K562 (cell line): Measurements from ENCODE around the gene SELENOF. TPM values are rescaled to one million over a fixed set of nuclear protein-coding genes. Genes with fewer than 3 reads are reported as not detected.

ENCODE experiments used
- ATAC-seq: fragments of 200-7000 bp; cut with Tn5 transposase; 3 replicates; pipeline ENCODE4 v1.9.1; 2020; ENCODE audit warnings: moderate library complexity
- BruUV-seq: library from RNA; stranded (reverse); fragments of 400-500 nt; replicated peaks from 2 replicates; lab custom pipeline; 2021; lab: Mats Ljungman, UMichigan
- CTCF ChIA-PET: fragments of 300-600 bp; formaldehyde crosslinking; extraction: SDS; loops from one replicate; lab custom pipeline; 2021; ENCODE audit warnings: low intra/inter-chr PET ratio; lab: Yijun Ruan, JAX
- POLR2A ChIA-PET: fragments of 300-600, 350-650 bp; sonication (Branson Sonifier 250); formaldehyde crosslinking; extraction: SDS; loops from one replicate; lab custom pipeline; 2021; ENCODE audit warnings: antibody characterized with exemption, inconsistent platforms; lab: Yijun Ruan, JAX
- DNase-seq, 4 experiments: peaks; one replicate each; pipeline versions ENCODE4 v3.0.0 to v3.0.0-alpha.2; 2011 to 2018; ENCODE audit warnings: low spot score in 3 of 4, mixed read lengths in 3 of 4; ENCODE audit errors: extremely low read depth in 1 of 4
- FAIRE-seq: peaks from 2 replicates; lab custom pipeline; 2011; peaks lifted over from hg19 to GRCh38; lab: Jason Lieb, UNC
- H2AFZ ChIP-seq: 2 replicates; pipeline ENCODE4 v1.6.0; 2011; ENCODE audit warnings: low read depth, low read length, control low read depth, inconsistent platforms
- H3K27ac ChIP-seq: fragments of 200-600 bp; 3 replicates; pipeline ENCODE4 v1.8.0; 2011; ENCODE audit warnings: low read depth, mild to moderate bottlenecking, control low read depth, inconsistent platforms, low read length, moderate library complexity, mixed read lengths; ENCODE audit errors: extremely low read depth
- H3K27me3 ChIP-seq, 2 experiments: fragments of 300-600 bp in 1 of 2; 2 replicates in 1 of 2; 3 replicates in 1 of 2; pipeline versions ENCODE4 v1.6.0 to v1.8.0; 2011; ENCODE audit warnings: inconsistent platforms in 2 of 2, low read length in 2 of 2, mild to moderate bottlenecking in 1 of 2, mixed read lengths in 1 of 2, moderate library complexity in 1 of 2; ENCODE audit not compliant: control insufficient read depth in 2 of 2, insufficient read depth in 2 of 2
- H3K36me3 ChIP-seq: fragments of 300-600 bp; 3 replicates; pipeline ENCODE4 v1.8.0; 2011; ENCODE audit warnings: mild to moderate bottlenecking, low read length, inconsistent platforms; ENCODE audit not compliant: control insufficient read depth, insufficient read depth
- H3K4me1 ChIP-seq, 2 experiments: fragments of 200-600 bp in 1 of 2; replicated peaks in 1 of 2; 2 replicates in 1 of 2; 3 replicates in 1 of 2; pipeline versions ENCODE4 v1.5.1 to v1.8.0; 2011; ENCODE audit warnings: inconsistent platforms in 2 of 2, low read length in 2 of 2, mild to moderate bottlenecking in 1 of 2, mixed read lengths in 1 of 2, moderate library complexity in 1 of 2; ENCODE audit not compliant: control insufficient read depth in 2 of 2, insufficient read depth in 2 of 2
- H3K4me2 ChIP-seq: 2 replicates; pipeline ENCODE4 v1.6.1; 2011; ENCODE audit warnings: low read length, control low read depth, inconsistent platforms, mixed read lengths; ENCODE audit not compliant: insufficient read depth
- H3K4me3 ChIP-seq: fragments of 200-600 bp; sonication (generic), shearing (Covaris generic); 2 replicates; pipeline ENCODE4 v1.5.1; 2016; ENCODE audit warnings: control low read depth, inconsistent platforms
- H3K79me2 ChIP-seq: fragments of 200-600 bp; 3 replicates; pipeline ENCODE4 v1.8.0; 2011; ENCODE audit warnings: low read length, inconsistent platforms; ENCODE audit not compliant: control insufficient read depth, insufficient read depth
- H3K9ac ChIP-seq, 2 experiments: 2 replicates each; pipeline versions ENCODE4 v1.6.0 to v1.6.1; 2011; ENCODE audit warnings: low read depth in 2 of 2, low read length in 2 of 2, control low read depth in 1 of 2, inconsistent platforms in 1 of 2, mild to moderate bottlenecking in 1 of 2, mixed read lengths in 1 of 2; ENCODE audit not compliant: insufficient read depth in 1 of 2
- H3K9me1 ChIP-seq: one replicate; pipeline ENCODE4 v1.6.0; 2011; ENCODE audit warnings: inconsistent platforms, mild to moderate bottlenecking, low read length, moderate library complexity; ENCODE audit not compliant: control insufficient read depth, insufficient read depth
- H3K9me3 ChIP-seq: replicated peaks from 2 replicates; pipeline ENCODE4 v1.5.1; 2011; ENCODE audit warnings: low read depth, low read length, inconsistent platforms; ENCODE audit not compliant: control insufficient read depth, insufficient read depth
- H4K20me1 ChIP-seq: replicated peaks from 2 replicates; pipeline ENCODE4 v1.6.1; 2011; ENCODE audit warnings: low read length, inconsistent platforms, mixed read lengths; ENCODE audit not compliant: control insufficient read depth, insufficient read depth
- ARID3B ChIP-seq: fragments of 250-450 bp; sonication (Bioruptor Pico); IDR thresholded peaks from 2 replicates; pipeline ENCODE4 v1.4.0; 2020; ENCODE audit warnings: borderline replicate concordance
- C11orf30 ChIP-seq: fragments of 450-650 bp; IDR thresholded peaks from 2 replicates; pipeline ENCODE4 v1.6.1; 2016; ENCODE audit warnings: low read depth, mild to moderate bottlenecking
- FOSL1 ChIP-seq: fragments of 200-800 bp; sonication (Bioruptor generic); conservative IDR thresholded peaks from 2 replicates; pipeline ENCODE4 v1.6.1; 2016; ENCODE audit warnings: missing genetic modification characterization, missing compliant biosample characterization
- FOXA1 ChIP-seq: fragments of 450-650 bp; IDR thresholded peaks from 2 replicates; pipeline ENCODE4 v1.6.1; 2016; ENCODE audit warnings: mild to moderate bottlenecking, borderline replicate concordance
- FOXJ3 ChIP-seq: sonication (generic); formaldehyde crosslinking; IDR thresholded peaks from 2 replicates; pipeline ENCODE4 v1.4.0; 2020; ENCODE audit warnings: mild to moderate bottlenecking, missing genetic modification reagents
- KLF10 ChIP-seq: fragments of 250-450 bp; sonication (Bioruptor Pico); IDR thresholded peaks from 2 replicates; pipeline ENCODE4 v1.6.1; 2021; ENCODE audit warnings: matching md5 sums
- MAFK ChIP-seq: IDR thresholded peaks from 2 replicates; pipeline ENCODE4 v1.6.1; 2011; ENCODE audit warnings: low read length, improper control_type of control experiment
- NFIX ChIP-seq: fragments of 250-450 bp; sonication (Bioruptor Pico); IDR thresholded peaks from 2 replicates; pipeline ENCODE4 v1.4.0; 2020; ENCODE audit warnings: low read depth, mild to moderate bottlenecking, moderate library complexity
- NRF1 ChIP-seq, 2 experiments: fragments of 450-650 bp; IDR thresholded peaks in 1 of 2; conservative IDR thresholded peaks in 1 of 2; 2 replicates each; pipeline ENCODE4 v1.6.1; 2014; ENCODE audit warnings: mild to moderate bottlenecking in 2 of 2
- PTRF ChIP-seq: fragments of 450-650 bp; IDR thresholded peaks from 2 replicates; pipeline ENCODE4 v1.6.1; 2016; ENCODE audit warnings: mild to moderate bottlenecking, missing genetic modification characterization, missing compliant biosample characterization
- SAP30 ChIP-seq: fragments of 200-600 bp; sonication (generic); IDR thresholded peaks from 2 replicates; pipeline ENCODE4 v1.6.1; 2012; ENCODE audit warnings: borderline replicate concordance, low read depth, mild to moderate bottlenecking, moderate library complexity, low read length, control low read depth, inconsistent platforms; ENCODE audit not compliant: insufficient read depth, poor library complexity, severe bottlenecking
- ZNF134 ChIP-seq: fragments of 250-450 bp; sonication (Bioruptor Pico); conservative IDR thresholded peaks from 2 replicates; pipeline ENCODE4 v1.4.0; 2020
- ZNF398 ChIP-seq: fragments of 250-450 bp; sonication (Bioruptor Pico); IDR thresholded peaks from 2 replicates; pipeline ENCODE4 v1.8.0; 2021; ENCODE audit warnings: moderate library complexity, mild to moderate bottlenecking, inconsistent platforms
- ZNF436 ChIP-seq: fragments of 250-450, 450-650 bp; sonication (Bioruptor Pico); formaldehyde crosslinking; IDR thresholded peaks from 2 replicates; pipeline ENCODE4 v1.7.0; 2020; ENCODE audit warnings: mild to moderate bottlenecking
- ZNF764 ChIP-seq: fragments of 250-450 bp; sonication (Bioruptor Pico); IDR thresholded peaks from 2 replicates; pipeline ENCODE4 v1.4.0; 2020; ENCODE audit warnings: low read depth, mild to moderate bottlenecking, moderate library complexity
- WGBS: fragments of 100-300 bp; shearing (Covaris generic); methylation state at CpG from one replicate; pipeline ENCODE4 v1.1.6; 2016; ENCODE audit warnings: low coverage, mixed read lengths; ENCODE audit not compliant: insufficient coverage; ENCODE audit errors: missing lambda C conversion rate; 5-methylcytosine and 5-hydroxymethylcytosine counted together
- in situ Hi-C: fragments of 300-500 bp; cut with MboI; formaldehyde crosslinking; loops from 4 replicates; pipeline ENCODE4 v1.15.0; 2018; ENCODE audit warnings: inconsistent platforms, mixed read lengths
- intact Hi-C: fragments of 100-400 bp; cut with micrococcal nuclease; formaldehyde crosslinking; loops from 2 replicates; pipeline ENCODE4 v1.14.2; 2022
- polyA plus RNA-seq, 8 experiments: library from polyadenylated mRNA; depleted of rRNA in 4 of 8; stranded (reverse) in 5 of 8; unstranded in 3 of 8; fragments of >200 nt; fragmentation: Nextera tagmentation in 2 of 8; fragmentation: Illumina TruSeq in 1 of 8; extraction: Ambion mirVana in 2 of 8; extraction: Trizol in 1 of 8; gene quantifications; 2 replicates each; pipeline versions ENCODE4 v1.2.1 to v1.2.3, GENCODE V29; 2011 to 2014; ENCODE audit warnings: inconsistent platforms in 1 of 8, missing spikeins in 1 of 8
- total RNA-seq, 7 experiments: library from RNA; depleted of rRNA in 6 of 7; stranded (reverse); fragments of >200 nt in 6 of 7; fragmentation: Illumina TruSeq in 2 of 7; extraction: Trizol in 2 of 7; gene quantifications; 2 replicates each; pipeline versions ENCODE4 v1.2.1 to v1.2.3, GENCODE V29; 2011 to 2021; ENCODE audit warnings: low replicate concordance in 1 of 7
- TF ChIP-seq, protein P1 (sequence below), 2 experiments: IDR thresholded peaks in 1 of 2; conservative IDR thresholded peaks in 1 of 2; 2 replicates each; pipeline ENCODE4 v1.6.1; 2016; ENCODE audit warnings: low read depth in 2 of 2, mild to moderate bottlenecking in 1 of 2, missing compliant biosample characterization in 1 of 2, missing genetic modification characterization in 1 of 2, moderate library complexity in 1 of 2

The SELENOF gene
- total and polyA plus RNA-seq, 9 of the 15 experiments (the other 6 are each of a cell fraction or from before 2014, with no cell fraction given) = 115 to 394 (median 215) TPM

DNA sequence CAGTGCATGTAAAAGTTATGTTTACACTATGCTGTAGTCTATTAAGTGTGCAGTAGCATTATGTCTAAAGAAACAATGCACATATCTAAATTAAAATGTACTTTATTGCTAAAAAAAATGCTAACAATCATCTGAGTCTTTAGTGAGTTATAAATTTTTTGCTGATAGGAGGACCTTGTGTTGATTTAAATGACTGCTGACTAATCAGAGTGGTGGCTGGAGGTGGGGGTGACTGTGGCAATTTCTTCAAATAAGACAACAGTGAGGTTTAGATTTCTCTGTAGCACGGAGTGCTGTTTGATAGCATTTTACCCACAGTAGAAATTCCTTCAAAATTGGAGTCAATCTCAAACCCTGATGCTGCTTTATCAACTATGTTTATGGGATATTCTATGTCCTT is 37.5 kb upstream of the SELENOF start:
- 0% methylated on average over 1 of the region's 1 CpG for WGBS
- Histone ChIP-seq H4K20me1 (no peaks in the 10 kb centered on the region; the same call in 1 of the 2 replicates), H2AFZ (no peak overlapping the region), H3K4me1 (peaks cover 0 to 36% of the 10 kb centered on the region in 2 experiments; a peak in 3 of 5 replicates), H3K27ac (peak overlapping the region; percentile 50; the same call in 1 of the 3 replicates), H3K36me3 (no peaks in the 10 kb centered on the region), H3K9me3 (no peaks in the 10 kb centered on the region; the same call in 1 of the 2 replicates), H3K4me2 (peak overlapping the region; percentile 54), H3K9ac (no peak overlapping the region), H3K27me3 (no peaks in the 10 kb centered on the region), H3K9me1 (no peaks in the 10 kb centered on the region), H3K4me3 (no peak overlapping the region), H3K79me2 (peaks cover 99% of the 10 kb centered on the region)
- in situ Hi-C loops = no loop called here
- POLR2A ChIA-PET = no interaction called here
- peak in 1 of 4 experiments; percentile 37 for DNase-seq
- intact Hi-C loops = loop anchor here (5.0 kb wide), 1 partner anchor 34 kb away; no protein-coding TSS in a partner anchor
- no TSS peak for BruUV-seq
- peak; percentile 57 for FAIRE-seq
- CTCF ChIA-PET = no interaction called here
- ATAC-seq = peak; percentile 65
- TF ChIP-seq ZNF764 (no peak), C11orf30 (peak; percentile 63), FOXA1 (no peak), FOXJ3 (CRISPR knock-in tag) (no peak), ZNF398 (CRISPR knock-in tag) (no peak), NFIX (no peak), SAP30 (no peak), FOSL1 (tag) (no peak), PTRF (no peak), ARID3B (CRISPR knock-in tag) (no peak), ZNF134 (no peak), NRF1 (conservative IDR thresholded peaks at IDR 0.05 in 1 of 2, IDR thresholded peaks at IDR 0.05 in 1 of 2) (no peak), ZNF436 (no peak), KLF10 (no peak), MAFK (peak; percentile 38; the same call in 1 of the 2 replicates)
- TF ChIP-seq, protein P1, sequence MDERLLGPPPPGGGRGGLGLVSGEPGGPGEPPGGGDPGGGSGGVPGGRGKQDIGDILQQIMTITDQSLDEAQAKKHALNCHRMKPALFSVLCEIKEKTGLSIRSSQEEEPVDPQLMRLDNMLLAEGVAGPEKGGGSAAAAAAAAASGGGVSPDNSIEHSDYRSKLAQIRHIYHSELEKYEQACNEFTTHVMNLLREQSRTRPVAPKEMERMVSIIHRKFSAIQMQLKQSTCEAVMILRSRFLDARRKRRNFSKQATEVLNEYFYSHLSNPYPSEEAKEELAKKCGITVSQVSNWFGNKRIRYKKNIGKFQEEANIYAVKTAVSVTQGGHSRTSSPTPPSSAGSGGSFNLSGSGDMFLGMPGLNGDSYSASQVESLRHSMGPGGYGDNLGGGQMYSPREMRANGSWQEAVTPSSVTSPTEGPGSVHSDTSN (CRISPR knock-in tag; IDR thresholded peaks at IDR 0.05; ENCODE audit: low read depth) = no peak
- TF ChIP-seq, protein P1 (tag; conservative IDR thresholded peaks at IDR 0.05; ENCODE audit: low read depth) = peak; percentile 36; the same call in 1 of the 2 replicates
